Nephron (organoid): ENCODE measurements around the gene ADAMTS2.
A peak's percentile ranks its signal among the peaks of the same experiment; 100 is the strongest.

ENCODE experiments used
- H3K27ac Mint-ChIP-seq, 3 experiments: 2 replicates each; pipeline ENCODE4 v1.8.0; 2020; ENCODE audit warnings: mixed read lengths in 3 of 3, mild to moderate bottlenecking in 2 of 3, moderate library complexity in 1 of 3
- H3K27me3 Mint-ChIP-seq: 2 replicates; pipeline ENCODE4 v1.8.0; 2021; ENCODE audit warnings: low read depth, mild to moderate bottlenecking, moderate library complexity, mixed read lengths
- H3K36me3 Mint-ChIP-seq: 2 replicates; pipeline ENCODE4 v1.8.0; 2020; ENCODE audit warnings: low read depth, mixed read lengths
- H3K4me1 Mint-ChIP-seq: 2 replicates; pipeline ENCODE4 v1.8.0; 2020; ENCODE audit warnings: mixed read lengths
- H3K4me3 Mint-ChIP-seq, 3 experiments: 2 replicates each; pipeline ENCODE4 v1.8.0; 2020; ENCODE audit warnings: mild to moderate bottlenecking in 3 of 3, mixed read lengths in 3 of 3, moderate library complexity in 2 of 3
- H3K9me3 Mint-ChIP-seq: 2 replicates; pipeline ENCODE4 v1.8.0; 2020; ENCODE audit warnings: mixed read lengths
- CTCF ChIP-seq, 3 experiments: fragments of 200-600 bp; sonication (generic); IDR thresholded peaks; one replicate each; pipeline ENCODE4 v1.5.0; 2021; ENCODE audit warnings: antibody characterized with exemption in 3 of 3; ENCODE audit not compliant: unreplicated experiment in 3 of 3

Gene ADAMTS2

GRCh38 chr5:179233909-179234562 is 111.2 kb downstream of the ADAMTS2 start:
- Mint-ChIP-seq H3K27me3 (no peaks in the 10 kb centered on the region), H3K36me3 (no peaks in the 10 kb centered on the region), H3K4me3 (no peak overlapping the region), H3K27ac (no peak overlapping the region), H3K9me3 (peaks cover 3% of the 10 kb centered on the region), H3K4me1 (peaks cover 29% of the 10 kb centered on the region)
- no peak for TF ChIP-seq CTCF (IDR thresholded peaks at IDR 0.05; ENCODE audit: unreplicated experiment in 3 of 3)

- H3K4me1 Mint-ChIP-seq, result peaks cover 38% of the 10 kb centered on the region
- H3K9me3 Mint-ChIP-seq, result no peaks in the 10 kb centered on the region
These were observed 113.0 kb downstream of the ADAMTS2 start for GRCh38 chr5:179232091-179232735.

GRCh38 chr5:179231309-179231708 is 114.0 kb downstream of the ADAMTS2 start:
- TF ChIP-seq CTCF (IDR thresholded peaks at IDR 0.05; ENCODE audit: unreplicated experiment in 3 of 3), result no peak
- Mint-ChIP-seq H3K4me3 (no peak overlapping the region), H3K4me1 (peaks cover 46% of the 10 kb centered on the region), H3K36me3 (no peaks in the 10 kb centered on the region), H3K27me3 (no peaks in the 10 kb centered on the region), H3K9me3 (no peaks in the 10 kb centered on the region), H3K27ac (no peak overlapping the region)

More at GRCh38 chr5:179232091-179232735, 113.0 kb downstream of the ADAMTS2 start:
- Mint-ChIP-seq H3K4me3 (no peak overlapping the region), H3K27me3 (no peaks in the 10 kb centered on the region), H3K36me3 (no peaks in the 10 kb centered on the region), H3K27ac (peak overlapping the region in 2 of 3 experiments; percentile 6 to 18)
- no peak for TF ChIP-seq CTCF (IDR thresholded peaks at IDR 0.05; ENCODE audit: unreplicated experiment in 3 of 3)

- TF ChIP-seq CTCF (IDR thresholded peaks at IDR 0.05; ENCODE audit: unreplicated experiment in 3 of 3), result no peak
- peaks cover 5% of the 10 kb centered on the region for H3K27me3 Mint-ChIP-seq
- H3K4me3 Mint-ChIP-seq, result no peak overlapping the region
- H3K27ac Mint-ChIP-seq, result peak overlapping the region in 1 of 3 experiments; percentile 49
- H3K36me3 Mint-ChIP-seq, result peaks cover 2% of the 10 kb centered on the region
- H3K9me3 Mint-ChIP-seq, result peaks cover 6% of the 10 kb centered on the region
- peaks cover 45% of the 10 kb centered on the region for H3K4me1 Mint-ChIP-seq
These were observed 115.2 kb downstream of the ADAMTS2 start for GRCh38 chr5:179230061-179230461.

GRCh38 chr5:179229331-179229831 is 115.9 kb downstream of the ADAMTS2 start:
- Mint-ChIP-seq H3K4me1 (peaks cover 40% of the 10 kb centered on the region), H3K4me3 (no peak overlapping the region), H3K36me3 (peaks cover 5% of the 10 kb centered on the region), H3K27me3 (peaks cover 9% of the 10 kb centered on the region), H3K27ac (peak overlapping the region in 1 of 3 experiments; percentile 49), H3K9me3 (peaks cover 12% of the 10 kb centered on the region)
- no peak for TF ChIP-seq CTCF (IDR thresholded peaks at IDR 0.05; ENCODE audit: unreplicated experiment in 3 of 3)
